Measurements from ENCODE around the gene SNRK. TPM values are rescaled to one million over a fixed set of nuclear protein-coding genes. Genes with fewer than 3 reads are reported as not detected.

Gene SNRK
- total RNA-seq, 1 donor from 2014 or later, result 13.3 TPM

GRCh38 chr3:43390255-43390588, 103.9 kb downstream of the SNRK start:
- peak overlapping the region; percentile 60 for H3K4me2 ChIP-seq (ENCODE audit: low read length)
- peaks cover 2% of the 10 kb centered on the region for H3K9me3 Mint-ChIP-seq (ENCODE audit: unreplicated experiment)

GRCh38 chr3:43391621-43392020, 105.3 kb downstream of the SNRK start:
- no peak for FAIRE-seq

More at GRCh38 chr3:43390255-43390588, 103.9 kb downstream of the SNRK start:
- H3K4me1 ChIP-seq (ENCODE audit: insufficient read depth, low read length), result peaks cover 6% of the 10 kb centered on the region
- DNase-seq (ENCODE audit: low read depth) (no peak), FAIRE-seq (no peak)
- no peak overlapping the region for H3K9ac ChIP-seq (ENCODE audit: low read length)
- TF ChIP-seq, protein P1, sequence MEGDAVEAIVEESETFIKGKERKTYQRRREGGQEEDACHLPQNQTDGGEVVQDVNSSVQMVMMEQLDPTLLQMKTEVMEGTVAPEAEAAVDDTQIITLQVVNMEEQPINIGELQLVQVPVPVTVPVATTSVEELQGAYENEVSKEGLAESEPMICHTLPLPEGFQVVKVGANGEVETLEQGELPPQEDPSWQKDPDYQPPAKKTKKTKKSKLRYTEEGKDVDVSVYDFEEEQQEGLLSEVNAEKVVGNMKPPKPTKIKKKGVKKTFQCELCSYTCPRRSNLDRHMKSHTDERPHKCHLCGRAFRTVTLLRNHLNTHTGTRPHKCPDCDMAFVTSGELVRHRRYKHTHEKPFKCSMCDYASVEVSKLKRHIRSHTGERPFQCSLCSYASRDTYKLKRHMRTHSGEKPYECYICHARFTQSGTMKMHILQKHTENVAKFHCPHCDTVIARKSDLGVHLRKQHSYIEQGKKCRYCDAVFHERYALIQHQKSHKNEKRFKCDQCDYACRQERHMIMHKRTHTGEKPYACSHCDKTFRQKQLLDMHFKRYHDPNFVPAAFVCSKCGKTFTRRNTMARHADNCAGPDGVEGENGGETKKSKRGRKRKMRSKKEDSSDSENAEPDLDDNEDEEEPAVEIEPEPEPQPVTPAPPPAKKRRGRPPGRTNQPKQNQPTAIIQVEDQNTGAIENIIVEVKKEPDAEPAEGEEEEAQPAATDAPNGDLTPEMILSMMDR (IDR thresholded peaks at IDR 0.05; ENCODE audit: insufficient read depth, low read depth, low read length), result no peak
- TF ChIP-seq EZH2 (IDR thresholded peaks at IDR 0.05; ENCODE audit: insufficient read depth, low read length), result no peak
- no peaks in the 10 kb centered on the region for H3K27me3 Mint-ChIP-seq (ENCODE audit: low read depth, unreplicated experiment)
- H3K27ac Mint-ChIP-seq (ENCODE audit: unreplicated experiment), result no peak overlapping the region
- H3K27ac ChIP-seq (ENCODE audit: low read depth, low read length), result peak overlapping the region; percentile 38
- no peaks in the 10 kb centered on the region for H3K9me3 ChIP-seq (ENCODE audit: insufficient read depth, low read depth, low read length)
- no peaks in the 10 kb centered on the region for H3K27me3 ChIP-seq (ENCODE audit: insufficient read depth, low read length)
- no peak overlapping the region for H3K4me3 ChIP-seq (ENCODE audit: insufficient read depth, low read depth, low read length)
- H3K79me2 ChIP-seq (ENCODE audit: insufficient read depth, low read length), result no peaks in the 10 kb centered on the region
- peaks cover 6% of the 10 kb centered on the region for H3K36me3 Mint-ChIP-seq (ENCODE audit: low read depth, unreplicated experiment)
- H3K4me3 Mint-ChIP-seq (ENCODE audit: unreplicated experiment), result no peak overlapping the region
- H3K36me3 ChIP-seq (ENCODE audit: insufficient read depth, low read length), result no peaks in the 10 kb centered on the region
- no peaks in the 10 kb centered on the region for H4K20me1 ChIP-seq (ENCODE audit: insufficient read depth, low read length)
- H3K4me1 Mint-ChIP-seq (ENCODE audit: low read depth, unreplicated experiment), result peaks cover 18% of the 10 kb centered on the region
- no peak overlapping the region for H2AFZ ChIP-seq (ENCODE audit: low read depth, low read length)

DNA sequence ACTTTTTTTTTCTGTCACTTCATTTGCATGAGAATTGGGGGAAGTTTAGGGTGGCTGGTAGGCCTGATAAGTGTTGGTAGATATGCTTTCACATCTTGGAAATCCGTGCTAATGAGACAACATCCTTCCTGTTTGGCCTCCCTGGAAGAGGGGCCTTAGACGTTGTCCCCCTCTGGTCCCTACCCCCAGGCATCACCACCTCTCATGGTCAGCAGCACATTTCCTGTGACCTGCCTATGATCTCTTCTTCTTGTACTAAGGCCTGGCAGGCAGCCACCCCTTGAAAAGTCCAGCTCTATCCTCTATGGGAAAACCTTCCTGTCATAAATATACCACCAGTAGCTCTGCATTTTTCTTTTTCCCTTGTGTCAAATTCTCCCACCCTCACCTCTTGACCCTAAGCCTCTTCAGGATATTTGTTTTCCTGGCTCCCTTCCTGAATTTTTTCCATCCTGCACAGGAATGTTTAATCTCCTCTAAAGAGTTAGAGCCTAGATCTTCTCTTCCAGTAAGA, 107.8 kb downstream of the SNRK start:
- FAIRE-seq (no peak), DNase-seq (ENCODE audit: low read depth) (peak; percentile 20)
- Mint-ChIP-seq H3K27ac (ENCODE audit: unreplicated experiment) (no peak overlapping the region), H3K9me3 (ENCODE audit: unreplicated experiment) (no peaks in the 10 kb centered on the region), H3K4me1 (ENCODE audit: low read depth, unreplicated experiment) (peaks cover 18% of the 10 kb centered on the region), H3K36me3 (ENCODE audit: low read depth, unreplicated experiment) (peaks cover 6% of the 10 kb centered on the region), H3K4me3 (ENCODE audit: unreplicated experiment) (no peak overlapping the region), H3K27me3 (ENCODE audit: low read depth, unreplicated experiment) (no peaks in the 10 kb centered on the region)
- H3K9ac ChIP-seq (ENCODE audit: low read length), result no peak overlapping the region
- H2AFZ ChIP-seq (ENCODE audit: low read depth, low read length), result no peak overlapping the region
- no peak overlapping the region for H3K4me2 ChIP-seq (ENCODE audit: low read length)
- no peaks in the 10 kb centered on the region for H3K79me2 ChIP-seq (ENCODE audit: insufficient read depth, low read length)
- H3K9me3 ChIP-seq (ENCODE audit: insufficient read depth, low read depth, low read length), result no peaks in the 10 kb centered on the region
- no peak overlapping the region for H3K27ac ChIP-seq (ENCODE audit: low read depth, low read length)
- no peaks in the 10 kb centered on the region for H4K20me1 ChIP-seq (ENCODE audit: insufficient read depth, low read length)
- H3K4me3 ChIP-seq (ENCODE audit: insufficient read depth, low read depth, low read length), result no peak overlapping the region
- TF ChIP-seq EZH2 (IDR thresholded peaks at IDR 0.05; ENCODE audit: insufficient read depth, low read length), result no peak
- TF ChIP-seq, protein P1 (IDR thresholded peaks at IDR 0.05; ENCODE audit: insufficient read depth, low read depth, low read length), result no peak
- no peaks in the 10 kb centered on the region for H3K27me3 ChIP-seq (ENCODE audit: insufficient read depth, low read length)
- no peaks in the 10 kb centered on the region for H3K36me3 ChIP-seq (ENCODE audit: insufficient read depth, low read length)
- H3K4me1 ChIP-seq (ENCODE audit: insufficient read depth, low read length), result peaks cover 6% of the 10 kb centered on the region

More at GRCh38 chr3:43391621-43392020, 105.3 kb downstream of the SNRK start:
- DNase-seq (ENCODE audit: low read depth), result no peak
- Histone ChIP-seq H2AFZ (ENCODE audit: low read depth, low read length) (no peak overlapping the region), H3K4me2 (ENCODE audit: low read length) (no peak overlapping the region), H3K4me3 (ENCODE audit: insufficient read depth, low read depth, low read length) (no peak overlapping the region), H3K79me2 (ENCODE audit: insufficient read depth, low read length) (no peaks in the 10 kb centered on the region), H3K27me3 (ENCODE audit: insufficient read depth, low read length) (no peaks in the 10 kb centered on the region), H3K36me3 (ENCODE audit: insufficient read depth, low read length) (no peaks in the 10 kb centered on the region), H3K9ac (ENCODE audit: low read length) (no peak overlapping the region), H3K27ac (ENCODE audit: low read depth, low read length) (no peak overlapping the region), H4K20me1 (ENCODE audit: insufficient read depth, low read length) (no peaks in the 10 kb centered on the region), H3K4me1 (ENCODE audit: insufficient read depth, low read length) (peaks cover 6% of the 10 kb centered on the region), H3K9me3 (ENCODE audit: insufficient read depth, low read depth, low read length) (no peaks in the 10 kb centered on the region)
- peaks cover 18% of the 10 kb centered on the region for H3K4me1 Mint-ChIP-seq (ENCODE audit: low read depth, unreplicated experiment)
- H3K36me3 Mint-ChIP-seq (ENCODE audit: low read depth, unreplicated experiment), result peaks cover 6% of the 10 kb centered on the region
- no peak overlapping the region for H3K4me3 Mint-ChIP-seq (ENCODE audit: unreplicated experiment)
- H3K27ac Mint-ChIP-seq (ENCODE audit: unreplicated experiment), result no peak overlapping the region
- peaks cover 2% of the 10 kb centered on the region for H3K9me3 Mint-ChIP-seq (ENCODE audit: unreplicated experiment)
- no peaks in the 10 kb centered on the region for H3K27me3 Mint-ChIP-seq (ENCODE audit: low read depth, unreplicated experiment)
- TF ChIP-seq, protein P1 (IDR thresholded peaks at IDR 0.05; ENCODE audit: insufficient read depth, low read depth, low read length), result no peak
- no peak for TF ChIP-seq EZH2 (IDR thresholded peaks at IDR 0.05; ENCODE audit: insufficient read depth, low read length)
